GM23338 (cell line): ENCODE data around the gene PVRIG. TPM values are rescaled to one million over a fixed set of nuclear protein-coding genes. Genes with fewer than 3 reads are reported as not detected.

ENCODE experiments used
- ATAC-seq: fragments of 200-7000 bp; cut with Tn5 transposase; 3 replicates; pipeline ENCODE4 v1.9.1; 2020
- DNase-seq: peaks from one replicate; pipeline ENCODE4 v3.0.0-alpha.2; 2015; ENCODE audit warnings: low spot score
- H2AFZ ChIP-seq: fragments of 200-600 bp; sonication (generic); 2 replicates; pipeline ENCODE4 v1.8.0; 2016; ENCODE audit warnings: antibody characterized with exemption, mild to moderate bottlenecking, moderate library complexity
- H3F3A ChIP-seq: fragments of 200-600 bp; sonication (generic); replicated peaks from 2 replicates; pipeline ENCODE4 v1.8.0; 2017; ENCODE audit warnings: antibody characterized with exemption, mixed run types, low read depth
- H3K27ac ChIP-seq: fragments of 200-600 bp; sonication (generic); 2 replicates; pipeline ENCODE4 v1.6.1; 2016; ENCODE audit warnings: low read depth
- H3K27me3 ChIP-seq: fragments of 200-600 bp; sonication (generic); 2 replicates; pipeline ENCODE4 v1.8.0; 2016; ENCODE audit warnings: mild to moderate bottlenecking, mixed run types, moderate library complexity; ENCODE audit not compliant: insufficient read depth
- H3K36me3 ChIP-seq: fragments of 200-600 bp; sonication (generic); 2 replicates; pipeline ENCODE4 v1.8.0; 2016; ENCODE audit warnings: mild to moderate bottlenecking; ENCODE audit not compliant: insufficient read depth
- H3K4me1 ChIP-seq: fragments of 200-600 bp; sonication (generic); 2 replicates; pipeline ENCODE4 v1.8.0; 2016; ENCODE audit warnings: mild to moderate bottlenecking, moderate library complexity; ENCODE audit not compliant: insufficient read depth
- H3K4me2 ChIP-seq: fragments of 200-600 bp; sonication (generic); 2 replicates; pipeline ENCODE4 v1.7.1; 2017; ENCODE audit warnings: mixed run types
- H3K4me3 ChIP-seq: fragments of 200-600 bp; sonication (generic); 2 replicates; pipeline ENCODE4 v1.6.1; 2016; ENCODE audit warnings: mixed run types
- H3K79me2 ChIP-seq: fragments of 200-600 bp; sonication (generic); replicated peaks from 2 replicates; pipeline ENCODE4 v1.8.0; 2017; ENCODE audit warnings: mild to moderate bottlenecking; ENCODE audit not compliant: insufficient read depth
- H3K9me2 ChIP-seq: fragments of 200-600 bp; sonication (generic); 2 replicates; pipeline ENCODE4 v1.8.0; 2017; ENCODE audit not compliant: insufficient read depth
- H4K20me1 ChIP-seq: fragments of 200-600 bp; sonication (generic); replicated peaks from 2 replicates; pipeline ENCODE4 v1.8.0; 2017; ENCODE audit warnings: mild to moderate bottlenecking; ENCODE audit not compliant: insufficient read depth
- H3K27ac Mint-ChIP-seq: 2 replicates; pipeline ENCODE4 v1.8.0; 2020; ENCODE audit warnings: inconsistent platforms, mild to moderate bottlenecking, moderate library complexity, mixed read lengths
- H3K27me3 Mint-ChIP-seq: 3 replicates; pipeline ENCODE4 v1.8.0; 2022; ENCODE audit warnings: low read depth, mild to moderate bottlenecking, moderate library complexity, mixed read lengths, inconsistent platforms; ENCODE audit not compliant: insufficient read depth, poor library complexity
- H3K36me3 Mint-ChIP-seq: 3 replicates; pipeline ENCODE4 v1.8.0; 2021; ENCODE audit warnings: low read depth, mild to moderate bottlenecking, inconsistent platforms, moderate library complexity, mixed read lengths
- H3K4me1 Mint-ChIP-seq: 3 replicates; pipeline ENCODE4 v1.8.0; 2020; ENCODE audit warnings: mild to moderate bottlenecking, inconsistent platforms, mixed read lengths
- H3K4me3 Mint-ChIP-seq: 3 replicates; pipeline ENCODE4 v1.8.0; 2021; ENCODE audit warnings: moderate library complexity, mild to moderate bottlenecking, inconsistent platforms, mixed read lengths
- H3K9me3 Mint-ChIP-seq: 3 replicates; pipeline ENCODE4 v1.8.0; 2020; ENCODE audit warnings: moderate library complexity, mild to moderate bottlenecking, inconsistent platforms, mixed read lengths
- ETS1 ChIP-seq: IDR thresholded peaks from 2 replicates; pipeline ENCODE4 v1.6.1; 2016; ENCODE audit warnings: antibody characterized with exemption
- EZH2 ChIP-seq: fragments of 200-600 bp; sonication (generic); IDR thresholded peaks from one replicate; pipeline ENCODE4 v1.8.0; 2017; ENCODE audit warnings: antibody characterized with exemption, mild to moderate bottlenecking, low read depth; ENCODE audit not compliant: unreplicated experiment
- JUNB ChIP-seq: IDR thresholded peaks from one replicate; pipeline ENCODE4 v1.6.1; 2016; ENCODE audit warnings: antibody characterized with exemption; ENCODE audit not compliant: unreplicated experiment
- STAT1 ChIP-seq: IDR thresholded peaks from one replicate; pipeline ENCODE4 v1.6.1; 2016; ENCODE audit warnings: antibody characterized with exemption; ENCODE audit not compliant: unreplicated experiment
- ZNF114 ChIP-seq: fragments of 250-450 bp; sonication (Bioruptor Pico); IDR thresholded peaks from 2 replicates; pipeline ENCODE4 v1.5.0; 2020; ENCODE audit warnings: mild to moderate bottlenecking, moderate library complexity
- ZNF331 ChIP-seq: fragments of 250-450 bp; sonication (Bioruptor Pico); IDR thresholded peaks from 2 replicates; pipeline ENCODE4 v1.5.0; 2020; ENCODE audit warnings: low read depth, mild to moderate bottlenecking, moderate library complexity
- ZNF462 ChIP-seq: fragments of 250-450 bp; sonication (Bioruptor Pico); IDR thresholded peaks from 2 replicates; pipeline ENCODE4 v1.5.0; 2020; ENCODE audit warnings: mild to moderate bottlenecking, moderate library complexity
- polyA plus RNA-seq: library from polyadenylated mRNA; unstranded; fragments of >200 nt; fragmentation: Nextera tagmentation; extraction: Ambion mirVana; gene quantifications from 2 replicates; pipeline ENCODE4 v1.2.1, GENCODE V29; 2016
- total RNA-seq: library from RNA; depleted of rRNA; stranded (reverse); fragments of >200 nt; shearing (Covaris generic); gene quantifications from 2 replicates; pipeline ENCODE4 v1.2.3, GENCODE V29; 2014

The PVRIG gene
- total and polyA plus RNA-seq, 2 experiments from 2014 or later: 1.1 TPM; not detected in 1

- H3K27ac ChIP-seq: peak overlapping the region; percentile 94
- no peaks in the 10 kb centered on the region for H3K9me3 Mint-ChIP-seq
- no peaks in the 10 kb centered on the region for H4K20me1 ChIP-seq
- no peaks in the 10 kb centered on the region for H3K27me3 ChIP-seq
- peak overlapping the region; percentile 32; the same call in 1 of the 3 replicates for H3K4me3 Mint-ChIP-seq
- peaks cover 20% of the 10 kb centered on the region for H3K27me3 Mint-ChIP-seq
- H3K4me3 ChIP-seq: no peak overlapping the region
- 0 out of 3 replicates have a peak, but pooled peaks cover 5% of the 10 kb centered on the region for H3K36me3 Mint-ChIP-seq
- no peaks in the 10 kb centered on the region for H3K9me2 ChIP-seq
- TF ChIP-seq ZNF114 (CRISPR knock-in tag): no peak
- TF ChIP-seq JUNB: no peak
- no peak for TF ChIP-seq ZNF331
- TF ChIP-seq EZH2: no peak
- no peak for TF ChIP-seq ZNF462 (CRISPR knock-in tag)
- TF ChIP-seq ETS1: no peak
- no peak for TF ChIP-seq STAT1
- no peak overlapping the region for H3K4me2 ChIP-seq
- peaks cover 14% of the 10 kb centered on the region; the same call in 1 of the 2 replicates for H3K4me1 ChIP-seq
- peaks cover 33% of the 10 kb centered on the region for H3K4me1 Mint-ChIP-seq
- H3F3A ChIP-seq: peaks cover 9% of the 10 kb centered on the region; the same call in 1 of the 2 replicates
- H3K27ac Mint-ChIP-seq: peak overlapping the region; percentile 99
- no peak for DNase-seq
- ATAC-seq: no peak
- H2AFZ ChIP-seq: no peak overlapping the region
- H3K36me3 ChIP-seq: no peaks in the 10 kb centered on the region
- H3K79me2 ChIP-seq: peaks cover 39% of the 10 kb centered on the region
Measured at GRCh38 chr7:100248483-100248882, 28.7 kb downstream of the PVRIG start.
